NCI-H2227 (cell line): ENCODE results near the gene STX2.
"Not testable (repeated sequence)": the region's sequence is repeated elsewhere in the genome, so short reads cannot be mapped to it uniquely, and the experiment has no call there.

Experiments
- DNase-seq: peaks from one replicate; lab custom pipeline; 2025; ENCODE audit not compliant: unreplicated experiment; lab: John Stamatoyannopoulos, UW

Gene STX2

DNA sequence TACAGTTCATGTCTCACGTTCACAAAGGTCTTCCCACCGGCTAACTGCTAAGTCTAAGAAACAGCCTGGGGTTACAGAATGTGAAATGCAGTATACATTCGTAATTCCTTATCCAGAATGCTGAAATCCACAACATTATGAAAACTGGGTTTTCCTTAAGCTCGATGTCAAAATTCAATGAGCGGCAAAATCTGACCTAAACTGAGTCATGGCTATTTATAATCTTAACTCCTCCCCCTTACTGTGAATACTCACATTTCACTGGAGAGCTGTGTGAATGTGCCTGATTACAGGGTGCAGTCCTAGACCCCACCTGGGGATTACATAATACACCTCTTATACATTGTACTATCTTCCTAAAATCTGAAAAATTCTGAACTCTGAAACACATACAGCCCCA is 35.3 kb downstream of the STX2 start:
- no peak for DNase-seq

DNA sequence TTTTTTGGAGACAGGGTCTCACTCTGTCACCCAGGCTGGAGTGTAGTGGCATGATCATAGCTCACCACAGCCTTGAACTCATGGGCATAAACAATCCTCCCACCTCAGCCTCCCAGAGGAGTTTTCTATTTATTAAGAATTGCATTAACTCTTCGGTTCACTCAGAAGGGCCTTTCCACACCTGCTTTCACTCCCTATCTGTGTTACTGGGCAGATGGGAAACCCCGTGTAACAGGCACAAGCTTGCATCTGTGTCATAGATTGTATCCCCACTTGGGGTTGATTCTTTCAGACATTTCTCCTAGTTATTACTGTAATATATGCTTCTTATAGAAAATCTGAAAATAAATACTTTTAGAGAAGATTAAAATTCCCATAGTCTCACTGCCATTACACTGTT is 38.7 kb downstream of the STX2 start:
- no peak for DNase-seq

DNA sequence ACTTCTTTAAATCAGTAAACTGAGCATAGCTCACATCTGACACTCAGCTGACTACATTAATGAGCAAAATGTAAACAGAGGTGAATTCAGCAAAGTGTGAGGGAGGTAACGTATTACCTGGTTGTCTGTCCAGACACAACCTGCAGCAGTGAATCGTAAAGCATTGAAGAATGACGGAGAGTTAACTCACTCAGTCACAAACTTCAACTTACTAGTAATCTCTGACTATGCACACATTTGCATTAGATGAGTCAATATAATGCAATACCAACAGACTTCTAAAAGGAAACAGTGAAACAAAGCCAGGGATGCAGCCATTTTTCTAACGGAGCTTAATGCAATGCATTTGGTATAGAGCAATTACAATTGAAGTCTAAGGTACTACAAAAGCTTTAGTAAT is 40.0 kb downstream of the STX2 start:
- DNase-seq = no peak

DNA sequence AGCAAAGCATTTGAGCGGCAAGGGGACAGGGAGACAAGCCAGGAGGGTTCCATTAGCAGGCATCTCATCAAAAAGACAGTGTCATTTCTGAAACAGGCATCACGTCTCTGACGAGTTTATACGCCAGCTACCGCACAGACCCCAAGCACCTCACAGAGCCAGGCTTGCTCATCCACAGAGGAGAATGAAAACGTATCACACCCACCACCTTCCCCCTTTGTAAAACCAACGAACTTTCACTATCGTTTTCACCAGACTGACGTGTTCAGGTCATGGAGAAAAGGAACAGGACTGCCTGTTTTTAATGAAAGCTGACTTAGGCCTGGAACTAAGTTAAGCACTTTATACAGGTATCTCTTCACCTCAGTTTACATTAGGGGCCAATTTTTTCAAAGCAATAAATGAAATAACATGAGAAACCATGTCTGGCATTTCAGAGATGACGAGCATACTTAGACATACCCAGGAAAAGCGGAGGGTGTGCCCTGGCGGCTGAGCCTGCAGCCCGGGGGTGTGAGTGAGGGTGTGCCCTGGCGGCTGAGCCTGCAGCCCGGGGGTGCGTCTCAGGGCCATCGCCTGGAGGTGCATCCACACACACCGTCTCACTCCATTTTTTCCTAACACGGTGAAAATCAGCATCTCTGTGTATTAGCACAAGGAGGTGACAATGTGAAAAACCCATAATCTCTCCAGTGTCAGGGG is 41.9 kb downstream of the STX2 start:
- DNase-seq = peak; percentile 49

DNA sequence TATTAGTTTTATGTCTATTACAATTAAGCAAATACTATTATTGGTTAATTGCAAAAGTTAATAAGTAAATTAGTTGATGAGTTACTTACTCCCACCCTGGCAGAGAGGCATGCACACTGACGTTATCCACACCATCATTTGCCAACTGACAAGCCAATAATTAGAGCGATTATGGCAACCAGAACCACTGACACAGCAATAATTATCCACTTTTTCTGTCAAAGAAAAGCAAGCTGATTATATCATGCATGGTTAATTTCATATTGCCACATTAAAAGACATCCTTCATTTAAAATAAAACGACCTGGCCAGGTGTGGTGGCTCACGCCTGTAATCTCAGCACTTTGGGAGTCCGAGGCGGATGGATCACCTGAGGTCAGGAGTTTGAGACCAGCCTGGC is 43.1 kb downstream of the STX2 start:
- no peak for DNase-seq

DNA sequence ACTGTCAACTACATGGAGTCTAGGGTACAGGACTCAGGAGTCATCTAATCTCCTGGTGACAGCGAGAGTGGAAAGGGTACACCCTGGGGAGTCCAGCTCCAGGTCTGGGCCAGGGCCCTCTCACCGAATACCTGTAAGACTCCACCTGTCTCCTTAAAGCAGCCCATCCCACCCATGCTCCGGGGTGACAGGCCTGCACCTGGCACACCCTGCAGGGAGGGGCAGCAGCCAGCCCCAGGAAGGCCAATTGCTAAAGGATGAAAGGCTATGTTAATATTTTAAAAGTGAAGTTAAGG is 45.5 kb downstream of the STX2 start:
- no peak for DNase-seq

DNA sequence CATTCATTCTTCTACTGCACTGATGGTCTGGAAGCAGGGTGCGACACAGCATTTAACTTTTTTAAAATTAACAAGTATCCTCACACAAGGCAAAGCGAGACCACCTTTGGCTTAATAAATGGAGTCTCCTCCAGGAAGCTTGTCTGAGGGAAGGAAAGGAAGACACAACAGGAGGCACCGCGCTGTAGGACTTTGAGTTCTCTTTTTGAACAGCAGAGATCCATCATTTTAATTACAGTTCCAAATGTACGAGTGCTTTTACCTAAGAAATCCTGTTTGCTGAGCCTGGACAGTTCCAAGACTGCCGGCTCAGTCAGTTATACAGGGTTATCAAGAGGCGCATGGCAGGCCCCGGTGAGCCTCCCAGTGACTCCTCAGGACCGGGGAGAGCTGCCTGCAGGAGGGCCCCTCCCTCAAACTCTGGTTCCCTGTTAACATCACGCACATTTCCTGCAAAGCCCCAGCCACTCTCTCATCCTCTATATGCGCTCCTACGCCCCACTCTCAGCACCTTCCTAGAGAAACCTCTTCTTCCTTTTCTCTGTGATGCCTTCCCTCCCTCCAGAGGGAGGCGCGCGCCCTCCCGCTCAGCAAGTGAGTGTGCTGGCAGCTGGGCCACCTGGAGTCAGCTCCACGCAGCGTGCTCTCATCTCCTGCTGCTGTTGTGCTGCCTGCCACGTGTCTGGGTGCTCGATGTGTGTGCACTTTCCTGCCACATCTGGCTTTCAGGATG is 46.1 kb downstream of the STX2 start:
- peak; percentile 60 for DNase-seq

DNA sequence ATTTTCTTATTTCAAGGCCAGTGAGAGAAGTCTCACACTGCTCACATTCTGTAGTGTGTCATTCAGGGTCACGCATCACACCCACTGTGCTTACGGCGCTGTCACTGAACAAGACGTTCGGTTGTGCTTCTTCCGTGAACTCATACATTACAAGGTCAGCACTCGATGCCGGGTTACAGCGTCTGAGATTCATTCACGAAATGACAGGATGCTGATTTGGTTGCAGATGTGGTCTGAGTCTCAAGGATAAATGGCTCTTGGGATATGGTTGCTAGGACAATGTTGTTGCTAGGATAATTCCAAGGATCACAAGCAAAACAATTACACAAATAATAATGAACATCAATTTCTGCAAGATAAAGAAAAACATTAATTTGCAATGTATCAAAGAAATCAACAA is 47.4 kb downstream of the STX2 start:
- DNase-seq = peak; percentile 89

DNA sequence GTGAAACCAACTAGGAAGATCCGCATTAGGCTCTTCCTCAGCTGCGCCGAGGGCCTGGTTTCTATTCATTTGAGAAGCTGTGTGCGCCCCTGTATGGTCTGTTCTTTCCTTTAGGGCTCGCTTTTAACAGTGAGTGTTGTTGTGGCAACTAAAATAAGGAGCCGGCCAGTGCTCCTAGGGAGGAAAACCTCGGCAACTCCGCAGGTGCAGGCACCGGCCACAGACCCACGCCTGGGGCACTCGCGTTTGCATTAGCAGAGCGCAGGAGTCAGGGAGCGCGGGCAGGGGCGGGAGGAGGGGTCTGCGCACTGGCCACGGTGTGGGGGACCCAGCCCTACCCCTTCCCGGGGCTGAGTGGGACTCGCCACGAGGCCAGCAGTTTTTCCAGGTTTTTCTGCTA is 50.5 kb downstream of the STX2 start:
- no peak for DNase-seq

DNA sequence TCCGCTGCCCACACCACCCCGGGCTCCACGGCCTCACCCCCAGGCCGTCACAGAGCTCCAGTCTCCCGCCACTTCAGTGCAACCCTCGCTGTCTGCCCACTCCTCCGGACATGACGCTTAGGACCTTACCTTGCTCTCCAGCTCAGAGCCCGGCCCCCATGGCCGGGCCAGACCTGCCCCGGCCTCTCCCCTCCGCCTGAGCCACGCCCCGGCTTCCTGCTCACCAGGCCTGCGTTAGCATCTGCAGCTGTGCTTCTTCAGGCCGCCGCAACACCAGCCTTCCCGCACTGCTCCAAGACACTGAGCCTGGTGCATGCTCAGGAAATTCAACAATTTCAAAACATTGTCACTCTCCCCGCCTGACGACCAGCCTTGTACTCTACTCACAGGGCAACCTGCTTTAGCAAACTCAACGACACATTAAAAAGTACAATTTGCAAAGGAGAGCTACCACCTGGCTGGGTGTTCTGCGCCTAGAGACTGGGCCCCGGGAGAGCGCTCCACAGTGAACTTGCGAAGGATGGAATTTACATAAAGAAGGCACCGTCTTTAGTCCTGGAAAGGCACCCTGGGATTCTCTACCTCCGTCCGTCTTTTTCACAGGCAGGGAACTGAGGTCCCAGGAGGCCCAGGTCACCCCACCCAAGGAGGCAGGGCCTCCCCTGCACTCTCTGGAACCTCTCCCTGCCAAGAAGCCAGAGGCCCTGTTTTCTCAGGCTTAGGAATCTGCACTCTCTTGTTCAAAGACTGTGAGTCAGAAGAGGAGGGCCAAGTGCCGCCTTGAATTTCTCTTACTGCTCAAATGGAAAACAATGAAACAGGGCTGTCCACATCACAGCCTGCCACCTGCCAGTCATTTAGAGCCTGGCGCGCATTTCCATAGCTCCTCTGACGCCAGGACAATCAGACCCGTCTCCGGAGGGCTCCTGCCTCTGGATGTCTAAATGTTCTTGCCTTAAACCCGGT is 51.3 kb downstream of the STX2 start:
- DNase-seq = peak; percentile 21

DNA sequence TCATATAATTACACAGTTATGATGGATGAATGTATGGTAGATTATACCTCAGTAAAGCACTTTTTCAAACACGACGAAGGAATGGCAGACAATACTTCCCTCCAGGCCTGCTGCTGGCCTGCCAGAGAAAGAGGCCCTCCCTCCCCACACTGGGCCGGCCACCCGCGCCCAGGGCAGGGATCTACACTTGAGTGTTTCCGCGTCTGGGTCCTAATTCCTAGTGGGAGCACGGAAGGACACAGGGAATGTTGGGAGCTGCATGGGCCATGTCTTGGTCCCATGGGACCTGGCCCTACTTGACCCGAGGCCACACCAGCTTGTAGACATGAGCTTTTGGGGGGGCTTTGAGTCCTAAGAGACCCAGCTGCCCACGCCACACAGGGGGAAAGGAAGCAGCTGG is 52.0 kb downstream of the STX2 start:
- no peak for DNase-seq

DNA sequence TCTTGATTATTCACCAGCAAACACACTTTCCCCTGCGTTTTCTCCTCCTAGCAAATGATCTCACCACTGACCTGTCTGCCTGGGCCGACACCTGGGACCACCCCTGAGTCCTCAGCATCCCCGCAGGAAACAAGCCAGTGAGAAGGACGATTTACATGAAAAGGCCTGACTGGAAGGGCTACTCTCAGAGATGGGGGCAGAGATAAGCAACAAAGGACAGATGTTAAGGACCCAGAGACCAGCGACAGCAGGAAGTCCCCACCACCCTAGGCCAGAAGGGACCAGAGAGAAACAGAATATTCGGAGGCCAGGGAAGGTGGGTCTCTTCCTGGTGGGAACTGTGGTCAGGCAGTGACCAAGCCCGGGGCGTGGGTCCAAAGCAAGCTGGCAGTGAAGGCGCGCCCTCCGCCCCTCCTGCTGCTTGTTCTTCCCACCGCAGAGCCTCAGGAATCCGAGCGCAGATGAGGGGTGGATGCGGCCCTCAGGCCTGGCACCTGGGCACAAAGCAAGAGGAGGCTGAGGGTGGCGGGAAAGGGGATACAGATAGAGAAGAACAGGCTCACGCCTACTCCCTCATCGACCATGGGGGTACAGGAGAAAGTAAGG is 55.8 kb downstream of the STX2 start:
- DNase-seq = no peak

DNA sequence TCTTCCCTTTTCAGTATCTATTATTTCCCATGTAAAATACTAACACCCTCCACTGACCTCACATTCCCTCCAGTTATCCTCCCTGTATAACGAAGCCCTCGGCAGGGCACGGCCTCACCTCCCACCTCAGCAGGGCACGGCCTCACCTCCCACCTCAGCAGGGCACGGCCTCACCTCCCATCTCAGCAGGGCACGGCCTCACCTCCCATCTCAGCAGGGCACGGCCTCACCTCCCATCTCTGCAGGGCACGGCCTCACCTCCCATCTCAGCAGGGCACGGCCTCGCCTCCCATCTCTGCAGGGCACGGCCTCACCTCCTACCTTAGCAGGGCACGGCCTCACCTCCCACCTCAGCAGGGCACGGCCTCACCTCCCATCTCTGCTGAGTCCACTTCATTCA is 56.8 kb downstream of the STX2 start:
- DNase-seq = not testable (repeated sequence)

DNA sequence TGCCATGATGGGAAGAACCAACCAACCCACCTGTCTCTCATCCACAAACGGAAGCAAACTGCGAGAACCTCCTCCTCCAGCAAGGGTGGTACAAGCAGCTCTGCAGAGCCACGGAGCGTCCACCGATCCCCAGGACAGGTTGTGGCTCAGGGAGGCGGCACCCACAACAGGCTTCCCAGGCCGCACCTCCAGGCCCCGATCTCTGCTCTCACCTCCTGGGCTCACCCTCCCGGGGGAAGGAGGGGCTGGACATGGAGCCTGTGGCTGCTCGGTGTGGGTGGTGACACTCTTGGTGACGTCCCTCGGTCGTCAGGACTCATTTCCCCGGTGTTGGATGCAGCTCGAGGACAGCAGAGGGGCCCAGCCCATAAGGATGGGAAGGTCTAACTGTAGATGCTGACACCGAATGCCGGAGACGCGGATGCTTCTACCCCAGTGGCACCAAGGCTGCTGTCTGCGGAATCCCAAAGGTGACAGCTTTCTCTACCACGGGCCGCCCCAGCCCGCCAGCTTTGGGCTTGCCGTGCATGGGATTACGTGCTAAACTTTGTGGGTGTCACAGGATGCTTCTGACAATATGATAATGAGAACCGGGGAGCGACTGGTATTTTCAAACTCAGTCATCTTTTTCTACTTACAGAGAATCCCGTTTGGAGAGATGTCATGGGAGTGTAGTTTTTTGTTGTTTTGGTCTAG is 58.0 kb downstream of the STX2 start:
- DNase-seq = no peak

DNA sequence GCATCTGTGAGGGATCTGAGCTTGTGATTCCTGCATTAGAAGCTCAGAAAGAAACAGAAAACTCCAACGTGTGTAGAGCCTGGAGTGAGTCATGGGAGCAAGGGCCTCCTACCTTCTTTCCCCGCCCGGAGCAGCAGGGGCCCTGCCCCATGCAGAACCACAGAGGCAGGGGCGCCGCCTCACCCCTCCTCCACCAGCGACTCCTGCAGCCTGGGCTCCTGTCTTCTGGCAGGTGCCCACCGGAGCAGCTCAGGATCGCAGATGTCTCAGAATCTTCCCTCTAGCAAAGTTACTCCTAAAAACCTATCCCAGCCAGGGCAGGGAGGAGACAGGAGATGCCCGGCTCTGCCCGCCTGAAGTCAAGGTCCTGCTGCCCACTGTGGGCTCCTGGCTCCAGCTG is 58.7 kb downstream of the STX2 start:
- DNase-seq = no peak

DNA sequence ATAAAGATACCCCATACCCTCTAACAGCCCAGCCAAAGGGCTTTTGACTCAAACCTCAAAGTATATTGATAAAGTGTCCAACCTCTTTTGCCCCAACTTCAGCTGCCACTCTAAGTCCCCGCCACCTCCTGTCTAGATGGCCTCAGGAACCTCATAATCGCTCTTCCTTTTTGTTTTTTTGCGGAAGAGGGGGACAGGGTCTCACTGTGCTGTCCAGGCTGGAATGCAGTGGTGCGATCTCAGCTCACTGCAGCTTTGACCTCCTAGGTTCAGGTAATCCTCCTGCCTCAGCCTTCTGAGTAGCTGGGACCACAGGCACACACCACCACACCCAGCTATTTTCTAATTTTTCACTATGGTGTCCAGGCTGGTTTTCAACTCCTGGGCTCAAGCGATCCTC is 60.3 kb downstream of the STX2 start:
- DNase-seq = no peak

DNA sequence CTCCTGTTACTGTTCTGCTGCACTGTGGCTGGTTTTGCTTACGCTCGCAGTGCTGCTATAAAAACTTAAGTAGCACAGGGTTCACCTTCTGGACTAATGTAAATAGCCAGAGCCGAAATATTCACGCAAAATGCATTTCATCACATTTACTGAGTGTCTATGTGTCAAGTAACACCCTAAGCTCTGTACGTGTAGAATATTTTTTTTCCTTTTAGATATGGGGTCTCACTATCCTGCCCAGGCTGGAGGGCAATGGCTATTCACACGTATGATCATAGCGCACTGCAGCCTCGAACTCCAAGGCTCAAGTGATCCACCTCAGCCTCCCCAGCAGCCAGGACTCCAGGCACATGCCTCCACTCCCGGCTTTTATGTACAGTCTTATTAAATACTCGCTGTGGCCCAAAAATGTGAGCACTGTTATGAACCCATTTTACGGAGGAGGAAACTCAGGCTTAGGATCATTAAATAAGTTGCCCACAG is 62.2 kb downstream of the STX2 start:
- DNase-seq = no peak

DNA sequence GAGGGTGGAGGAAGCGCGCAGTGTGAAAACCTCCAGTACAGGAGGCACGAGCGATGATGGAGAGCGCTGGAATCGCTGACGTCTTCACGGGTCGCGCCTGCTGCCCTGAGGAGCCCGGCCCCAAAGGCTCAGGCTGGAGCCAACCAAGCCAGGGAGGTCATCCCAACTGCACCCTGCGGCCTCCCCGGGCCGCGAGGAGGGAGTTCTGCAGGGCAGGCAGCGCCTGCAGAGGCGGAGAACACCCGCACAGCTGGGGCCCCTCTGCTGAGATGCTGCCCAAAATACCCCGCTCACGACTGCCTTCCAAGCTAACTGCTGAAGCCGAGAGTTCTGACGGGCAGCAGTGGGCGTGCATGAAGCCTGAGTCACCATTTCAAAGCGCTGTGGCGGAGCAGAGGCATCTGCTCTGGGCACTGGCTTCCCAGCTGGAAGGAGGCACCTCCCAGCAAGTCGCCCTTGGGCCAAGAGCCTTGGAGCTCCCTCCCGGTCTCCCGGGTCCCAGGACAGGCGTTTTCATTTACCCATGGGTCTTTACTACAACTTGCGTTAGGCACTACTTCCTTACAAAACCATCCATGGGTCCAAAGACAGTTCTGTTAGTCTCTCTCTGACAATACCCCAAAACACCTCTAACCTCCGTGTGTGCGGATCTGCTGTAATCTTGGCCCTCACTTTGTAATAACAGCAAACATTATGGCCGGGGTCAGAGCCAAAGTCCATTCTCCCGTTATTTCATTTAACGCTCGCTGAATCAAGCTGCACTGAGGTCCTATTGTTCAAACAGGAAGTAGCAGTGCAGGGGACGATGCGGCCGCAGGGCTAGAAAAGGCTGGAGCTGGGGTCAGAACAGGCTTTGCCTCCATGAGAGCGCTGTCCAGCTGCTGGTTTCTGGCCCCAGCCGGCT is 62.8 kb downstream of the STX2 start:
- DNase-seq = peak; percentile 81

DNA sequence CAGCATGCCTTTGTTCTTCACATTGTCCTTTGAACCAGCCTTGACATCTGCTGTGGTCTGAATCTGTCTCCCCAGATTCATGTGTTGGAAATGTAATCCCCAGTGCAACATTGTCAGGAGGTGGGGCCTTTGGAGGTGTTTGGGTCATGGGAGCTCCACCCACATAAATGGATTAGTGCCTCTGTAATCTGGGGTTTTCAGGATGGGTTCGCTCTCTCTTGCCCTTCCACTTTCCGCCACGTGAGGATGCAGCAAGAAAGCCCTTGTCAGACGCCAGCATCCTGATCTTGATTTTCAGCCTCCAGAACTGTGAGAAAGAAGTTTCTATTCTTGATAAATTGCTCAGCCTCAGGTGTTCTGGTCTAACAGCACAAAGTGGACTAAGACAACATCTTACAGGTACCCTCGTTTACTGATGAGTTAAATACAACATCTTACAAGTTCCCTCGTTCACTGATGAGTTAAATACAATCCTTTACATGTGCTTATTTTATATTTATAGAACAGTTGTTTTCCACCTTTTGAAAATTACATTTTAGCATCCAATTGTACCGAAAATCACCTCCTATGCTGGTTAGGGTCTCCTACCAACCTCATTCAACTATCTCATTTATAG is 68.5 kb downstream of the STX2 start:
- no peak for DNase-seq
